GM06990 (cell line): ENCODE measurements around the gene RETREG1.

ENCODE experiments used
- DNase-seq: peaks from one replicate; pipeline ENCODE4 v3.0.0-alpha.2; 2011; ENCODE audit not compliant: insufficient read length; ENCODE audit errors: extremely low read depth
- H3K27me3 ChIP-seq: replicated peaks from 2 replicates; pipeline ENCODE4 v1.6.0; 2011; ENCODE audit warnings: low read length; ENCODE audit not compliant: control insufficient read depth, insufficient read depth
- H3K36me3 ChIP-seq: 2 replicates; pipeline ENCODE4 v1.5.1; 2011; ENCODE audit warnings: low read length; ENCODE audit not compliant: control insufficient read depth, insufficient read depth
- H3K4me3 ChIP-seq: replicated peaks from 2 replicates; pipeline ENCODE4 v1.5.1; 2011; ENCODE audit warnings: low read depth, mild to moderate bottlenecking, control low read depth, low read length
- CTCF ChIP-seq: IDR thresholded peaks from 2 replicates; pipeline ENCODE4 v1.5.1; 2011; ENCODE audit warnings: low read length, control low read depth, mild to moderate bottlenecking, inconsistent platforms; ENCODE audit not compliant: insufficient read depth, poor library complexity, severe bottlenecking

RETREG1 gene

GRCh38 chr5:16609412-16609811 lies 7.4 kb downstream of the RETREG1 start:
- DNase-seq, result no peak
- no peaks in the 10 kb centered on the region for H3K36me3 ChIP-seq
- no peaks in the 10 kb centered on the region for H3K27me3 ChIP-seq
- H3K4me3 ChIP-seq, result no peak overlapping the region
- no peak for TF ChIP-seq CTCF

- DNase-seq, result no peak
- H3K36me3 ChIP-seq, result no peaks in the 10 kb centered on the region
- H3K27me3 ChIP-seq, result no peaks in the 10 kb centered on the region
- TF ChIP-seq CTCF, result no peak
- no peak overlapping the region for H3K4me3 ChIP-seq
These were observed 10.2 kb downstream of the RETREG1 start for GRCh38 chr5:16606628-16607027.

- TF ChIP-seq CTCF, result no peak
- Histone ChIP-seq H3K4me3 (no peak overlapping the region), H3K27me3 (no peaks in the 10 kb centered on the region), H3K36me3 (no peaks in the 10 kb centered on the region)
- no peak for DNase-seq
These were observed 13.1 kb downstream of the RETREG1 start for GRCh38 chr5:16603701-16604100.

GRCh38 chr5:16603295-16603694 lies 13.5 kb downstream of the RETREG1 start:
- no peak for DNase-seq
- H3K4me3 ChIP-seq, result no peak overlapping the region
- H3K36me3 ChIP-seq, result no peaks in the 10 kb centered on the region
- H3K27me3 ChIP-seq, result no peaks in the 10 kb centered on the region
- no peak for TF ChIP-seq CTCF

GRCh38 chr5:16602182-16602581 lies 14.6 kb downstream of the RETREG1 start:
- TF ChIP-seq CTCF, result no peak
- Histone ChIP-seq H3K27me3 (no peaks in the 10 kb centered on the region), H3K36me3 (no peaks in the 10 kb centered on the region), H3K4me3 (no peak overlapping the region)
- no peak for DNase-seq

GRCh38 chr5:16600946-16601345 lies 15.9 kb downstream of the RETREG1 start:
- Histone ChIP-seq H3K27me3 (no peaks in the 10 kb centered on the region), H3K36me3 (no peaks in the 10 kb centered on the region), H3K4me3 (no peak overlapping the region)
- DNase-seq, result no peak
- TF ChIP-seq CTCF, result no peak
